DND-41 (cell line): ENCODE data around the gene OGDHL.

Source experiments
- ATAC-seq: fragments of 200-7000 bp; cut with Tn5 transposase; 3 replicates; pipeline ENCODE4 v1.9.1; 2021; ENCODE audit warnings: low read depth; ENCODE audit not compliant: insufficient read depth
- DNase-seq: peaks from one replicate; pipeline ENCODE4 v3.0.0-alpha.2; 2020
- H2AFZ ChIP-seq: 2 replicates; pipeline ENCODE4 v1.6.0; 2012; ENCODE audit warnings: low read depth, low read length
- H3K27ac ChIP-seq: 2 replicates; pipeline ENCODE4 v1.5.1; 2012; ENCODE audit warnings: low read length, inconsistent platforms
- H3K27me3 ChIP-seq: fragments of 200-600 bp; sonication (generic); 2 replicates; pipeline ENCODE4 v1.6.0; 2012; ENCODE audit warnings: low read length, mild to moderate bottlenecking, inconsistent platforms; ENCODE audit not compliant: insufficient read depth, poor library complexity
- H3K36me3 ChIP-seq: 2 replicates; pipeline ENCODE4 v1.5.1; 2012; ENCODE audit warnings: low read length, inconsistent platforms; ENCODE audit not compliant: insufficient read depth
- H3K4me1 ChIP-seq: 2 replicates; pipeline ENCODE4 v1.5.1; 2012; ENCODE audit warnings: mild to moderate bottlenecking, low read length; ENCODE audit not compliant: insufficient read depth
- H3K4me2 ChIP-seq: 2 replicates; pipeline ENCODE4 v1.6.0; 2012; ENCODE audit warnings: mild to moderate bottlenecking, moderate library complexity, low read length, inconsistent platforms; ENCODE audit not compliant: insufficient read depth
- H3K4me3 ChIP-seq, 2 experiments: fragments of 200-600 bp in 1 of 2; shearing (Covaris generic) in 1 of 2; 2 replicates each; pipeline ENCODE4 v1.5.1; 2012 to 2016; ENCODE audit warnings: inconsistent platforms in 2 of 2, low read length in 2 of 2, mild to moderate bottlenecking in 2 of 2, low read depth in 1 of 2, moderate library complexity in 1 of 2
- H3K79me2 ChIP-seq: 2 replicates; pipeline ENCODE4 v1.6.0; 2012; ENCODE audit warnings: low read length, inconsistent platforms; ENCODE audit not compliant: insufficient read depth
- H3K9ac ChIP-seq: 2 replicates; pipeline ENCODE4 v1.6.0; 2012; ENCODE audit warnings: low read depth, mild to moderate bottlenecking, inconsistent platforms, low read length, moderate library complexity
- H3K9me3 ChIP-seq: 2 replicates; pipeline ENCODE4 v1.5.1; 2012; ENCODE audit warnings: low read length, moderate library complexity, mild to moderate bottlenecking, inconsistent platforms; ENCODE audit not compliant: insufficient read depth, severe bottlenecking
- H4K20me1 ChIP-seq: 2 replicates; pipeline ENCODE4 v1.6.0; 2012; ENCODE audit warnings: low read length; ENCODE audit not compliant: insufficient read depth
- EZH2 ChIP-seq: IDR thresholded peaks from 3 replicates; pipeline ENCODE4 v1.6.1; 2012; ENCODE audit warnings: borderline replicate concordance, low read depth, mild to moderate bottlenecking, moderate library complexity, low read length, inconsistent platforms; ENCODE audit not compliant: severe bottlenecking
- TF ChIP-seq, protein P1 (sequence below): IDR thresholded peaks from 2 replicates; pipeline ENCODE4 v1.5.1; 2012; ENCODE audit warnings: borderline replicate concordance, low read length, moderate library complexity, mild to moderate bottlenecking; ENCODE audit not compliant: poor library complexity, severe bottlenecking; ENCODE audit errors: extremely low read depth

Gene OGDHL

GRCh38 chr10:49740346-49741107 lies 21.6 kb downstream of the OGDHL start:
- no peak overlapping the region for H3K4me3 ChIP-seq
- no peaks in the 10 kb centered on the region for H3K4me1 ChIP-seq
- H3K4me2 ChIP-seq: no peak overlapping the region
- peak; percentile 13; the same call in 1 of the 3 replicates for ATAC-seq
- H3K9ac ChIP-seq: no peak overlapping the region
- TF ChIP-seq, protein P1, sequence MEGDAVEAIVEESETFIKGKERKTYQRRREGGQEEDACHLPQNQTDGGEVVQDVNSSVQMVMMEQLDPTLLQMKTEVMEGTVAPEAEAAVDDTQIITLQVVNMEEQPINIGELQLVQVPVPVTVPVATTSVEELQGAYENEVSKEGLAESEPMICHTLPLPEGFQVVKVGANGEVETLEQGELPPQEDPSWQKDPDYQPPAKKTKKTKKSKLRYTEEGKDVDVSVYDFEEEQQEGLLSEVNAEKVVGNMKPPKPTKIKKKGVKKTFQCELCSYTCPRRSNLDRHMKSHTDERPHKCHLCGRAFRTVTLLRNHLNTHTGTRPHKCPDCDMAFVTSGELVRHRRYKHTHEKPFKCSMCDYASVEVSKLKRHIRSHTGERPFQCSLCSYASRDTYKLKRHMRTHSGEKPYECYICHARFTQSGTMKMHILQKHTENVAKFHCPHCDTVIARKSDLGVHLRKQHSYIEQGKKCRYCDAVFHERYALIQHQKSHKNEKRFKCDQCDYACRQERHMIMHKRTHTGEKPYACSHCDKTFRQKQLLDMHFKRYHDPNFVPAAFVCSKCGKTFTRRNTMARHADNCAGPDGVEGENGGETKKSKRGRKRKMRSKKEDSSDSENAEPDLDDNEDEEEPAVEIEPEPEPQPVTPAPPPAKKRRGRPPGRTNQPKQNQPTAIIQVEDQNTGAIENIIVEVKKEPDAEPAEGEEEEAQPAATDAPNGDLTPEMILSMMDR: peak; percentile 5
- TF ChIP-seq EZH2: no peak
- H2AFZ ChIP-seq: no peak overlapping the region
- H3K27me3 ChIP-seq: no peaks in the 10 kb centered on the region
- no peaks in the 10 kb centered on the region for H3K9me3 ChIP-seq
- H3K36me3 ChIP-seq: no peaks in the 10 kb centered on the region
- H3K27ac ChIP-seq: no peak overlapping the region
- no peaks in the 10 kb centered on the region; the same call in none of the 2 replicates for H4K20me1 ChIP-seq
- no peaks in the 10 kb centered on the region for H3K79me2 ChIP-seq
- DNase-seq: no peak

DNA sequence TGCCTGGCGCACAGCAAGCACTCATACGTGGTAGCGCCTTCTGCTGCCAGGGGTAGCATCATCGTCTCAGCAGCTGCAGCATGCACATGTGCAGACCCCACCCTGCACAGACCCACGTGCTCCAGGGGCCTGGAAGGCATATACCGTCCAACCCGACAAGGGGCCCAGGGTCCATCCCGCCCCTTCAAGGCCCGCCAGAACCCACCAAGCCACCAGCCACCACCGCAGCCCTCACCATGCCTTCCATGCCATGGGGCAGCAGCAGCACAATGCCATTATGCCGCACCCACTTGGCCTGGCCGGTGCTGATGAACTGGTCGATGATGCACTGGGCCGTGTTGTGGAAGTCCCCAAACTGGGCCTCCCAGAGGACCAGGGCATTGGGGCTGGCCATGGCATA lies 22.7 kb downstream of the OGDHL start:
- ATAC-seq: no peak
- no peak overlapping the region for H2AFZ ChIP-seq
- H3K4me2 ChIP-seq: no peak overlapping the region
- no peaks in the 10 kb centered on the region for H3K79me2 ChIP-seq
- H3K36me3 ChIP-seq: no peaks in the 10 kb centered on the region
- H3K4me1 ChIP-seq: no peaks in the 10 kb centered on the region
- H3K9ac ChIP-seq: no peak overlapping the region
- H4K20me1 ChIP-seq: no peaks in the 10 kb centered on the region; the same call in none of the 2 replicates
- no peak overlapping the region for H3K4me3 ChIP-seq
- no peak overlapping the region for H3K27ac ChIP-seq
- DNase-seq: no peak
- no peaks in the 10 kb centered on the region for H3K27me3 ChIP-seq
- TF ChIP-seq, protein P1: no peak
- TF ChIP-seq EZH2: no peak
- H3K9me3 ChIP-seq: no peaks in the 10 kb centered on the region

DNA sequence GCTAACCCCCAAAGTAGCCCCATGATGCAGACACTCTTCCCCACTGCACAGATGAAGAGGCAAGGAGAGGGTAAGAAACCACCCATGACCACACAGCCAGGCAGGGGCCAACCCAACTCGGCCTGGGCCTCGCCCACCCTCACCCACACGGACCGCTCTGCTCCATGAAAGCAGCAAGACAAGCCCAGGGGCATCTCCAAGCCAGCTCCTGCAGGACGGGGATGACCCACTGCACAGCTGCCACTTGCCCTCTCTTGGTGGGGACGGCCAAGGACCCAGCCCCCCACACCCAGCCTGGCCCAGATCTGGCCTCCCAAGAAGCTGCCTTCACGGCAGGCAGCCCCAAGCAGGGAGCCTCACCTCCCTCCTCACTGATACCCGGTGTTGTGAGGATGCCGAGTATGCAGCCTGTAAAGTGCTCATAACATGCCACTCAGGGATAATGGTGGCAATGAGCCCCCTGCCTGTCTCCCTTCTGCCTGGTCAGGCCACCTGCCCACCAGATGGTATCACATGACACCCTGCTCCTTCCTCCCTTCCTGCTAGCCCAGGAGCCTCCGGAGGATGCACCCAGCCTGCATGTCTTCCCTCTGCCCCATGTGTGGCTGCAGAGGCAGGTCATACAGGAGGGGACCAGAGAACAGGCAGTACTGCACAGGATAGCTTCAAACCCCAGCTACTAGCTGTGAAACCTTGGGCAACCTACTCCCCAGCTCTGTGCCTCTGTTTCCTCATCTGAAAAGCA lies 23.3 kb downstream of the OGDHL start:
- Histone ChIP-seq H3K27ac (no peak overlapping the region), H3K27me3 (no peaks in the 10 kb centered on the region), H3K9me3 (no peaks in the 10 kb centered on the region), H4K20me1 (no peaks in the 10 kb centered on the region; the same call in none of the 2 replicates), H3K79me2 (no peaks in the 10 kb centered on the region), H3K36me3 (no peaks in the 10 kb centered on the region), H3K4me1 (no peaks in the 10 kb centered on the region), H3K4me3 (no peak overlapping the region), H3K4me2 (no peak overlapping the region), H3K9ac (no peak overlapping the region), H2AFZ (no peak overlapping the region)
- TF ChIP-seq, protein P1: no peak
- TF ChIP-seq EZH2: no peak
- ATAC-seq (no peak), DNase-seq (no peak)
